ENCODE results near the gene DAPK1.

The DAPK1 gene

DNA sequence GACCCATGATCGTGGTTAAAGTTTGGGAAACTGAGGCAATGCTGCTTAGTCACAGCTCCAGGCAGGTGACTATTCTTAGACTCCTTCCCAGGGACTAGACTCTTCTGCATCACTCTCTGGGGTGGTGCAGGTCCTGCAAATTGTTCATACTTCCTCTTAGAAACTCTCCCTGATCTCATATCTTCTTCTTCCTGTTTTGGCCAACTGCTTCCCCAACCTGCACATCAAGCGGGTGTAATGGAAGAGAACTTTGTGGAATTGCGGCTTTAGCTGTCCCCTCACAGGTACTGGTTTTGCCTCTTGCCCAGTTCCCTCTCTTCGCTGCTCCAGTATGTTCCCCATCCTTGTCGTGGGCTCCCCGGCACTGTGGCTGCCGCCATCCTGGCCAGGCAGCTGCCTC, 116.7 kb downstream of the DAPK1 start:
- no peak for DNase-seq (ENCODE audit: low read depth)

DNA sequence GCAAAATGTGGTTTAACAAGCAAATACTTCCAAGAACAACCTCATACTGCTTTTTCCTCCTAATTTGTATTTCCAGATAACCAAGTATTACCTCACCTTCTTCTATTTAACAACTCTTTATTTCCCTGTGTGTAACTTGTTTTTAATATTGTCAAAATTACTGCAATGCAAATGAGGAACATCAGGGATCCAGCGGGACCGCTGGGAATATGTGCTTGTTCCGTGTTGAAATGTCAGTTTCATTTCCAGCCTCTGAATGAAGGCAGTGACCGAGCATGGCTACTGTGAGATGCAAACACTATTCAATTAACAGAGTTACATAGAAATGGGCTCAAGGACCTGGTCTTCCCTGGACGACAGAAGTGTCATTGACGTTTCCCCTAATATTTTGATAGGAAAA, 117.5 kb downstream of the DAPK1 start:
- DNase-seq (ENCODE audit: low read depth): no peak

DNA sequence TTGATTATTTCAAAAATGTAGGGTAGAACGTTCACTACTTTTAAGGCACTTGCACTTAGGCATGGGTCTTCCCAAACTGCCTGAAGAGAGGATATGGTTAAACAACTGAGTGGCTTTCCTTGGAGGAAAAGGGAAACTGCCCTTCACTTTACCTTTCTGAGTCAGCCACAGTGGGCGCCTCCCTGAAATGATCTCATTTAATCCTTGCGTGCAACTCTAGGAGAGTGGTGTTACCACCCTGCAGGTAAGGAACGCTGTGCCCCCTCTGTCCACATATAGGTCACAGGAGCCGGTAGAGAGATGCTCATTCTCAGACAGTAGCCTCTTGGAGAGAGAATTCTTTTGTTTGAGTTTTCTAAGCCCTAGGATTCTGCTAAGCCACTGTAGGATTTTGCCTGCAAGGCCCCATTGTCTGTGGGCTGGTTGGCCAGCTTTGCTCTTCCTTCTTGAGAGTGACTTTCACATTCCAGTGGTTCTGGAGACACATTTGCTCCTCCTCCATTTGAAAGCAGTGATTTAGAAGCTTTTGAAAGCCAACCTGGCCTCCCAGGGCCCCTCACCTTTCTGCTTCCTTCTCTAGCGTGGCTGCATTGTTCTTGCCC, 118.0 kb downstream of the DAPK1 start:
- no peak for DNase-seq (ENCODE audit: low read depth)

DNA sequence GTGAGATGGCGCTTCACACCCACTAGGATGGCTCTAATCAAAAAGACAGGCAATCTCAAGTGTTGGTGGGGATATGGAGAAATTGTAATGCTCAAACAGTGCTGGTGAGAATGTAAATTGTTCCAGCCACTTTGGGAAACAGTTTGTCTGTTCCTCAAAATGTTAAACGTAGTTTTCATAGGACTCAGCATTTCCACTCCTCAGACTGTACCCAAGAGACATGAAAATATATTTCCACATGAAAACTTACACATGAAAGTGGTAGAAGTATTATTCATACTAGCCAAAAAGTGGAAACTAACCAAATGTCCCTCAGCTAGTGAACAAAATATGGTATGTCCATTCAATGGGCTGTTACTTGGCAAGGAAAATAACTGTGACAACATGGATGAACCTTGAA, 120.6 kb downstream of the DAPK1 start:
- DNase-seq (ENCODE audit: low read depth): no peak

DNA sequence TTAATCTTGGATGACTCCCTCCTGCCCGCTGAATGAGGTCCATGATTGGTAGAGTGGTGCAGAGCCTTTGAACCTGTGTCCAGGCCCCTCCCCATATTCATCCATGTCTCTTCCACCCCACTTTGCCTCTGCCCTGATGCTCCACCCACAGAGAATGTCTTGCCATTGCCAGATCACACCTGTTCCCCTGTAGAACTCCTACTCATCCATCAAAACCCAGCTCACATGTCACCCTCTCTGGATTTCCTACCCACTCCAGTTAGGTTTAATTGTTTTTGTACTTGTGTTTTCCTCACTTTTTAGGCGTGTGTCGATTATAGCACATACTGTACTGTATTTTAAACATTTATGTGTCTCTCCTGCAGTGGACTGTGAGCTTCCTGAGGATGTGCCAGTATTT, 121.3 kb downstream of the DAPK1 start:
- no peak for DNase-seq (ENCODE audit: low read depth)

DNA sequence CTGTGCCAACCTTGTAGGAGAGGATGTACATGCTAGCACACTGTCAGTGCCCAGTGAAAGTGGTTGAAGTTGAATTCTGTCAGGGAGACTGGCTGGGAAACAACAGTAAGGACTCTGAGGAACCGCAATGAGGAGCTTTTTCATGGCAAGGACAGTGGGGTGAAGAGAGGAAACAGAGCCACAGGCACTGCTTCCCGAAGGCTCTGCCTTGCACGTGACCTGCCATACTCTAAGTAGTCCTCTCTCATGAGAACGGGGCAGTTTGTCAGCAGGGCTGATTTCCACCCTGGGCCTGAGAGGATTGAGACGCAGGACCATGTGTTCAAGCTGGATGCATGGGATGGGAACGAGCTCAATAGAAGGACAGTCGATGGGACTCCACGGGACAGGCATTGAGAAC, 121.7 kb downstream of the DAPK1 start:
- DNase-seq (ENCODE audit: low read depth): no peak

DNA sequence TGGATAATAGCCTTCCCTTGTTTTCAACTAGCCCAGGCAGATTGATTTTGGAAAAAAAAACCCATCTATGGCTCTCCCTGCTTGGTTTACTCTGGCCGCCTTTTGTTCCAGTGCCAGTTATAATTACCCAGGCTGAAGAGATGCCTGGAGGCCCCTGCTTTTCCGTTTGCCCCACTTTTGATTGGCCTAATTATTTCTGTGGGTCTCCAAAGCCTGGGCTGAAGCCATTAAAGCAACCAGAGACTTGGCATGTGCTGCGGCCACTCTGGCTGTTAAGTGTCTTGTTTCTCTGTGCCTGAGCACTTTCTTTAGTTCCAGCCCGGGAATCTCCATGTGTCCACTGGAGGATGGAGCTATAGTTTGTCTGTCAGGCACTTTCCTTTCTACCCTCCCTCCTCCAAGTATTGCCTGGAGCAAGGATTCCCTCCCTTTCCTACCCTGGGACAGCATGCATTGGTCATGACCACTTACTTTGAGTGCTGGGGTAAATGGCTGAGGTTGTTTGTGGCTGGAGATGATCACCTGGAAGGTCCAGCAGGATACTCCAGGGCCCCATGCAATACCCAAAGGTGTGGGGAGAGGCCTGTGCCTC, 123.2 kb downstream of the DAPK1 start:
- no peak for DNase-seq (ENCODE audit: low read depth)

DNA sequence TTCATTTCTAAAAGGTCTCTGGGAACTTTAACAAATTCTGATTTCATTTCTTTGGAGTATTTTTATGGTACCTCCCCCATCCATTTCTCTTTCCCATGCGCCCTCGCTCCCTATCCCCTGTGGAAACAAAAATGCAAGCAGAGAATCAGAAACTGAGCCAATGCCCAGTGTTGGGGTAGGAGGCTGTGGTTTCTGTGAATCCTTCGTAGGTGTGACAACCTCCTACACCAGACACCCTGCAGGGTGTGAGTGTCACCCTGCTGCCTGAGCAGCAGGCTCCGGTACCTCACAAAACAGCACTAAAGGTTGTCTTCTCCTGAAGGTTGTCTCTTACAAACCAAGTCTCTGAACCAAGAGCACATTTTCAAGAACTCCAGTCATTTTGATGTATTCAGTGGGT, 124.4 kb downstream of the DAPK1 start:
- DNase-seq (ENCODE audit: low read depth): no peak

DNA sequence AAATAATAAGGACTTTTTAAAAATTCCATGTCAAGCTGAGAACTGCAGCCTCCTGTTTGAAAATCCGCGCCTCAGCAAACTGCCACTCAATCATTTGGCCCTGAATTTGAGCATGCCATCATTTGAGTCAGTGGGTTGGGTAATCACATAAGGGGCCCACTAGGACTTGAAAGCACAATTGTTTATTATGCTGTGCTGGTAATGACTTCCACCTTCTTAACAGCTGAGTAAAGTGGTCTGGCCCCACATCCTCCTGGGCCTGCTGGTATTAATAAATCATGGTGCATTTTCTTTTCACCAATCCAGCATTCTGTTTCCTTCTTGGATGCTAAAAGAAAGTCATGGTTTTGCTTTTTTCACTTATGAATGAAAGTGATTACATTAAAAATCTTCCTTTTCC, 125.3 kb downstream of the DAPK1 start:
- no peak for DNase-seq (ENCODE audit: low read depth)

DNA sequence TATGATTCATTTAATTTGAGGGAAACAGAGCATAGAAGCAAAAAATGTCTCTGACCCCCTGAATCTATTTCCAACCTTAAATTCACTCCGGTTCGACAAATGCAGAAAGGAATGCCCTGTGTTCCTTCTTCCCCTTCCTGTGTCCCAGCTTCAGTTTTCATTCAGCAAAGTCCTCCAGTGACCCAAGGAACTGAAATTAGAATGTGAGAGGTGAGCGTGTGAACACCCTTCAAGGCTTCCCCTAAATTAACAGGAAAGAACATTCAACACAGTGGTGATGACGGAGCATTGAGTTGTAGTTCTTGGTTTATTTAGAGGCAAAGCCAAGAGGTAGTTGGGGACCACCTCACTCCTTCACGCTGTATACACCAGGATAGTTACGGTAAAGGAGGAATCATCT, 130.7 kb downstream of the DAPK1 start:
- no peak for DNase-seq (ENCODE audit: low read depth)

DNA sequence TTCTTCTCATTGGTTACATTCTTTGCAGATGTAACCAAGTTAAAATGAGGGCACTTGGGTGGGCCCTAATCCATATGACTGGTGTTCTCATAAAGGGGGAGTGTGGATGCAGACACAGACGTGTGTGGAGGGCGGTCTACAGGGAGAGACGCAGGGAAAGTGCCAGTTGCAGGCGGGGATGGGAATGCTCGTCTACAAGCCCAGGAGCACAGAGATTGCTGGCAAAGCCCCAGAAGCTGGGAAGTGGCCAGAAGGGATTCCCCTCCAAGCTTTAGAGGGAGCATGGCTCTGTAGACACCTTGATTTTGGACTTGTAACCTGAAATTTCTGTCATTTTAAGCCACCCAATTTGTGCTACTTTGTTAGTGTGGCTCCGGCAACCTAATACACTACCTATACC, 131.4 kb downstream of the DAPK1 start:
- DNase-seq (ENCODE audit: low read depth): no peak

DNA sequence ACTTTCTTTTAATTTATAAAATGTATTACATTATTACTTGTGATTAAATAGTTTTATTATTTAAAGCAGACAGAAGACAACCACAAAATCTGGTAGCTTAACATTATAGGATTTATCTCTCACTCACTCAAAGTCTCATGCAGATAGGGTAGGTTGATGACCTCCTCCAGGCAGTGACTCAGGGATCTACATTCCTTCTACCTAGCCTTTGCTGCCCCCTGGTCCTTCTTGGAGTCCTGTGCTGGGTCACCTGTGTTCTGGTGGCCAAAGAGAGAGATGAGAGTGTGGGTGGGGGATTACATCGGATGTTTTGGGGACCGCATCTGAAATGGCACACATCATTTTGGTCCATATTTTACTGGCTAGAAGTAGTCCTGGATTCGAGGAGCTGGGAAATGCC, 132.6 kb downstream of the DAPK1 start:
- DNase-seq (ENCODE audit: low read depth): no peak

DNA sequence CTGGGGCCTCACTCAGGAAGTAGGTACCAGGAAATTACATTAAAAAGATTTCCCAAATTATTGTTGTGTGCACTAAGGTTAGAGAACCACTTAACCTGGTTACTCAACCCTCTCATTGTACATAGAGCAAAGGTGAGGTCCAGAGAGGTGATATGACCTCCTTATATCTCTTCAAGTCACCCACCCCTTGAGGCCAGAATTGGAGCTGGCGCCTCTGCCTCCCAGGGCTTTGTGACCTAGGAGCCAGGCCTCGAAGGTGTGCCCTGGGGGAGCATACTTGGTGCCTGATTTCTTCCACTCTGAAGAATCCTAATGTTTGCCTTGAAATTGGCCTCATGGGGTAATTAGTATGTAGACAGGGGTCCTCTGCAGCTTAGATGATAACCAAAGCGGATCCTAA, 133.2 kb downstream of the DAPK1 start:
- DNase-seq (ENCODE audit: low read depth): no peak

DNA sequence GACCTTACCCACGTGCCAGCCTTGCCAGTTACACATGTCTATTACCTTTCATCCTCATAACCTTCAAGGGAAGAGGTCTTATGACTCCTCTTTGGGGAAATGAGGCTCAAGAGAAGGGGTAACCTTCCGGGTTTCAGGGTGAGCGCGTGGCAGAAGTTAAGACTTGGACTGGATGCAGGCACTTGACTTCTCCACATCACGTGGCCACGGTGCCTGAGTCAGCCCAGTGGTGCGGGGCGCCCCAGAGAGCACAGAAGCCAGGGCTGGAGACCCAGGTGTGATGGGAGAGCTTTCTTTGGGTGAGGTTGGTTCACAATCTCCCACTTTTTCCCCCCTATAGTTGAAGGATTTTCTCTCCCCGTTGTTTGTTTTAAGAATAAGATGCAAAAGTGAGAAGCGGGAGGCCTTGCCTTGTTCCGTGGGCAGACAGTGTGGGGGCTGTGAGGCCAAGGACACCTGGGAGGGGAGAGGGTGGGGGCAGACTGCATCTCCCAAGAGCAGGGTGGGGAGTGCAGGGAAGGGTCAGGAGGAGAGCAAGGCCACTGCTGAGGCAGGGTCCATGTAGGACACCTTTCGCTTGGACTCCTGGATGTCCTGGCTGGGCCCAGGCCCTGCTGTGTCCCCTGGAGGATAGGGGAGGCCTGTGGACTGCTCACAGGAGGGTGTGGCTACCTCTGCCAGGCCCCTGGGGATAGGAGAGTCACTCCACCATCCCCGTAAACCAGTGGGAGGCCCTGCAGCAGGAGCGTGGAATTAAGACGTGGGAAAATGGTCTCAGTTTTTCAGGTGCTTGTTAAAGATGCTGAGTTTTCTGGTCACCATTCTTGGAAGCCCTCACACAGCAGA, 138.2 kb downstream of the DAPK1 start:
- no peak for DNase-seq (ENCODE audit: low read depth)

DNA sequence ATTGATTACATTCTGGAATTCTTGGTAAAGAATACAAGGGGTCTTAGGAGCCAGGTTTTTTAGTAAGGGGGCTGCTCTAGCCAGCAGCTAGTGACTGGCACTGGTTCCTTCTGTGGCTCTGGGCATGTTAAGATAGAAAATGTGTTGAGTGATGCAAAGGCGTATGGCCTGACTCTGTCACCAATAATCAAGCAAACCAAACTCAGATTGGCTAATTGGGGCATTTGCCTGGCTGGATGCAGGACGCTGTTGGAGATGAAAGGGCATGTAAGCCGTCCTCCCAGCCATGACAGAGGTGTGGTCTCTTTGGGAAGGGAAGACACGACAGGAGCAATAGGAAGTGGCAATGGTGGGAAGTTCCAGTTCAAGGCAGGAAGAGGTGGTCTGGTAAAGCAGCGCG, 140.6 kb downstream of the DAPK1 start:
- DNase-seq (ENCODE audit: low read depth): no peak

DNA sequence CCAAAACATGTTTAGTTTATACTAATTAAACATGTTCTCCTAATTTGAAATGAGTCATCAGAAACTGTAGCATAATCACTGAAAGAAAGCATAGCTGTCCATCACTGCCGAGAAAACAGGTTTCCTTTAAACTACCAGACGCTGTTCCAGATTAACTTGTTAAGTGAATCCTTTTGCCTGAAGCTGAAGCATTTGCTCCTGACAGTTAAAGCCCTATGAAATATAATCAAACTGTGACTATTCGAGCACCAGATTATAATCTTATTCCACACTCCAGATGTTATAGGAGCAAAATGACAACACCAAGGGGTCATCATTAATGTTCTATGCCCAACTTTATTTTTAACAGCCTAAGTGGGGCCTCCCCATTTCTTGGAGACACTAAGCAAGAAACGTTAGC, 142.3 kb downstream of the DAPK1 start:
- no peak for DNase-seq (ENCODE audit: low read depth)

DNA sequence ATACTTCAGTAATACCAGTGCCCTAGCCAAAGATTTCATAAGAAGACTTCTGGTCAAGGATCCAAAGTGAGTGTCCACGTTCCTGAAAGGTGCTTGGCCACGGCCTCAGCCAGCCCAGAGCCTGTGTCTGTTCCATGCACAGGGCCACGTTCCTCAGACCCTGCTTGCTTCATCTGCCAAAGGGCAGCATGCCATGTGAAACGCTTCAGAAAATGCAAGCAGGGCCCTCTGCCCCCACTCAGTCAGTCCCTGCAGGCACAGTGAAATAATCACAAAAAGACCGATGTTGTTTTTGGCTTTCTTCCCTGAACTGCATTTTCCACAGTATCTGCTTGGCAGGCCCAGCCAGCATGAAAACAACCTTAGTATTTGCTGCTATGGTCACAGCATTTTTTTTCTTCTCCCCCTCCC, 142.7 kb downstream of the DAPK1 start:
- no peak for DNase-seq (ENCODE audit: low read depth)

DNA sequence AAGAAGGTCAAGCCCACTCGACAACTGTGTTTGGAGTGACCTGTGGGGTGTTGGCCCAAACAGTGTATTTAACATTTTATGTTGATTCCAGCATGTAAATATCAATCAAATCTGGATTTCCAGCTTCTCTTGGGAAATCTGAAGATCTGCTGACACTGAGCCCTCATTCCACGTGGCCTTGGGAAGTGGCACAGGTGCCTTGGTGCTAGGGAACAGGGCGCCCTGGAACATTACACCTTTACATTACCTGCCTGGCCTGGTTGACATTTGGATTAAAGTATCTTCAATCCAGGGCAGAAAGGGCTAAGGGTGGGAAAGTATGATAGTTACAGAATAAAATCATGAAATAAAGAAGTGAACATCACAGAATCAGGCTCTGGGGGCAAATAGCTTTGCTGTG, 143.4 kb downstream of the DAPK1 start:
- DNase-seq (ENCODE audit: low read depth): no peak

DNA sequence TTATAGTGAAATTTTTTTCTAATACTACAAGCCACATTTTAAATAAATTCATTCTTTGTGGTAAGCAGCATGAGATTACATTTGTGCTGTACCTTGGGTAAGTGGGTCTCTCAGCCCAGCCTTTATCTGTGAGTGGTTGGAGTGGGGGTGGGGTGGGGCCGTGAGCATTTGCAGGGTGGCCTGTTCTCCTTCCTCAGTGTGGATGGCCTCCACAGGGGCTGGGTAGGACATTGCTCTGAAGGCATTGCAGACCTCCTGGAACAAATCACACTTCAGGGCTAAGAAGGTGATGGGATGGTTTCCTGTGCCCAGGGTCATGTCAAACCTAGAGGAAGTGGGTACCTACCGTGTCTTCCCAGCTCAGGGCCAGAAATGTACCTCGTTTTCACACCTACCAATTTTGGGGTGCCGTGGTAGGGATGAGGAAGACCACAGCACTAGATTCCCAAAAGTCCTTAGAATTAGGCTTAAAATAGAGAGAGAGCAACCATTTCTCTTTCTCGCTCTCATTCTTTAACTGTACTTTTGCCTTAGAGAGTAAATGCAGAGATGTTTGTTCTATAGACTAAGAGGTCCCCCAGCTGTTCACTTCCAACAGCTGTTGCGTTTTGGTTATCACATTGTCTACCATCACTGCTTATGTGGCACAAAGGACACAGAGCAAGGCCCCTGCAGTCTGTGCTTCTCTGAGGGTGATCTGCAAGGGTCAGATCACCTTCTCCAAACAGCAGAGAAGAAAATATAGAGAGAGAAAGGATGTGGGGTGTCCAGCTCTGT, 144.9 kb downstream of the DAPK1 start:
- no peak for DNase-seq (ENCODE audit: low read depth)

DNA sequence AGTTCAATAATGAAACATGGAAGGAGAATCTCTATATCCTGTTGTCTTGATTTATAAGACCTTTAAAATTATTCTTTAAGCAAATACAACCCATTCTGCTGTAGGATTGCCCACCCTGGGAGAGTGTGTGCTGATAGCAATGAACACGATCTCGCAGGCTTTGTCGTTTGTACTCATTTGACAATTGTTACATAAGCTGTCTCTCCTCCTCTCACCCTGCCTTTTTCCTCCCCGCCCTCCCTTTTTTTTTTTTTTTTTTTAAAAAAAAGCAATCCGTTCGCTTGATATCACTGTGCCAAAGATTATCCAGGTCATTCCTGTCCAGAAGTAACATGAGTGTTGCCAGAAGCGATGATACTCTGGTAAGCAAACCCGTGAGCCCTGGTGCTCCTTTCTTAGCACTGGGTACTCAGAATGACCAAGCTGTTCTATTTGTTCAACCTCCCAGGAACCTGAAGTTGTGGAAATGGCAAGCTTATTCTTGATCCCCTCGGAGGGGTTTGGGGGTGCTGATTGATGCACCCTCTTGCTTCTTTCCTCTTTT, 145.5 kb downstream of the DAPK1 start:
- no peak for DNase-seq (ENCODE audit: low read depth)

DNA sequence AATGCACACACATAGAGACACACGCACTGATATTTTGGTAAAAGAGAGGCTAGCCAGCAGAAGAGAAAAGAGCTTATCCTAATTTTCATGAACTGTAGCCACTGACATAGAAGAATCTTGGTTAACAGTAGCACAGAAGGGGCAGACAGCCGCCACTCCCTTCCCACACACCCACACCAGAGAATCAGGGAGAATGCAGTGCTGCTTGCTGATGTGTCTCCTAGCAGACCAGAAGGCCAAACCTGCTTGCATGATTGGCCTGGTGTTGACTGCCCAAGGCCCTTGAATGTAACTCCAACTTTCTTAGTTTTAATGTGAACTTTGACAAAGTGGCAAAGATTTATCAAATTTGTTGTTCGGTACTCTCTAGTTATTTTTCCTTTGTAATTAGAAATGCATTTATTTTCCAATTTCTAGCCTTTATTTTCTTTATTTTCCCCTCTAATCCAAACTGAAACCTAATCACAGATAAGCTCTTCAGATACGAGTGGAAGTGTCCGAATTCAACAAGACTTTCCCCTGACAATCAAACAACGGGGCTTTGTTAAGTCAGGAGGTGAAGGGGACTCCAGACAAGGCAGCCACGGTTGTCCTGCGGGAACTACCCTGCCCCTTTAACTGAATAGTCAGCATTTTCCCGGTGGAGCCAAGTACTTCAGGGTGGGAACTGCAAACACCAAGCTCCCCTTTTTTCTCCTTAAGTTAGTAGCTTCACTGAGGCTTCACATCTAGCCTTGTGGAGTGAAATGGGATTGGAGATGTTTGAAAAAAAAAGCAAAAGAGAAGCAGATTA, 146.3 kb downstream of the DAPK1 start:
- DNase-seq (ENCODE audit: low read depth): no peak

DNA sequence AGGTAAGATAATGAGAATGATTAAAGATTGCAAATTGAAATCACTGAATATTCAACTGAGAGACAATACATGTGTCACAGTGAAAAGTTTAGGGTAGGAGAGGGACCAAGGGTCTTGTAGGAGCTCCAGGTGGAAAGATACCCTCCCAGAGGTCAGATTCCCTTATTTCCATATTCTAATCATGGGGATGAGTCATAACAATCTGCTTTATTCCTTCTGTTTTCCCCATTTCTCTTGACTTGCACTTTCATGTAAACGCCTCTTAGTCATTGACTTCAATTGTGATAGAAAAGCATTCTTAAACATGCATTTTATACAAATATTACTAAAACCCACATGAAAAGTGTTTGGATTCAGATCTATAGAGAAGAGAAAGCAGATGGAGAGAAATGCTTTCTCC, 147.0 kb downstream of the DAPK1 start:
- no peak for DNase-seq (ENCODE audit: low read depth)
